Psoas muscle (tissue), 8 donors: ENCODE measurements around the gene ADAM11. TPM values are rescaled to one million over a fixed set of nuclear protein-coding genes. Genes with fewer than 3 reads are reported as not detected.

Source experiments
- ATAC-seq, 4 donors: fragments of 200-7000 bp; cut with Tn5 transposase; one replicate each; pipeline ENCODE4 v1.9.1; 2020; ENCODE audit warnings: moderate library complexity in 3 of 4, mild to moderate bottlenecking in 2 of 4
- DNase-seq, 2 donors: peaks; one replicate each; pipeline ENCODE4 v3.0.0-alpha.2; 2020
- H3K27ac ChIP-seq: fragments of 200-600 bp; one replicate; pipeline ENCODE4 v1.8.0; 2022
- H3K27me3 ChIP-seq, 3 donors: fragments of 200-600 bp in 1 of 3; one replicate each; pipeline versions ENCODE4 v1.6.1 to v1.8.0; 2013 to 2022; ENCODE audit warnings: low read length in 2 of 3, mild to moderate bottlenecking in 2 of 3, moderate library complexity in 1 of 3; ENCODE audit not compliant: insufficient read depth in 3 of 3
- H3K36me3 ChIP-seq, 2 donors: fragments of 200-600 bp in 1 of 2; one replicate each; pipeline versions ENCODE4 v1.6.1 to v1.8.0; 2013 to 2022; ENCODE audit warnings: low read depth in 1 of 2, mild to moderate bottlenecking in 1 of 2, moderate library complexity in 1 of 2; ENCODE audit not compliant: insufficient read depth in 1 of 2
- H3K4me1 ChIP-seq: fragments of 200-600 bp; one replicate; pipeline ENCODE4 v1.8.0; 2022
- H3K4me3 ChIP-seq: fragments of 200-600 bp; one replicate; pipeline ENCODE4 v1.8.0; 2022; ENCODE audit warnings: mild to moderate bottlenecking
- H3K9me3 ChIP-seq: fragments of 200-600 bp; one replicate; pipeline ENCODE4 v1.8.0; 2022
- WGBS, 3 donors: extraction: QIAGEN DNeasy Blood & Tissue Kit; methylation state at CpG; one replicate each; pipeline versions ENCODE4 v1.1.6 to v1.1.7; 2013; 5-methylcytosine and 5-hydroxymethylcytosine counted together
- intact Hi-C, 2 donors: fragments of 100-400 bp; cut with DNase I; formaldehyde crosslinking; loops; one replicate each; pipeline versions ENCODE4 v1.11.0 to v1.14.2; 2022
- polyA plus RNA-seq, 3 donors: library from polyadenylated mRNA; stranded (reverse); fragments of 200-250 nt; gene quantifications; one replicate each; pipeline ENCODE4 v1.2.3, GENCODE V29; 2013
- total RNA-seq, 4 donors: library from RNA; stranded (reverse); fragmentation: NEBNext Ultra II Directional in 2 of 4; extraction: Animal tissue kit (Norgen Biotek cat#: 25700) in 2 of 4; gene quantifications; one replicate each; pipeline versions ENCODE4 v1.2.1 to v1.2.4, GENCODE V29; 2021 to 2023
- TF ChIP-seq, protein P1 (sequence below): fragments of 200-600 bp; IDR thresholded peaks from one replicate; pipeline ENCODE4 v1.8.0; 2022; ENCODE audit warnings: antibody characterized with exemption
- donor health status: healthy with polysubstance abuse.
- donor health status: DM: no; HTN: no; CAD: no; lungs with moderate emphysema.
- donor health status: Bipolar disorder and iron deficiency.
- donor health status: healthy.
- donor health status: DM: yes; HTN: yes; CAD: no.
- donor health status: DM: no; HTN: no; CAD: no.
- donor health status: DM: no; HTN: no; CAD: no.
- donor health status: DM: yes; HTN: yes; CAD: no.

ADAM11 gene
- total and polyA plus RNA-seq, 7 donors, result 0.03 to 0.26 (median 0.15) TPM; not detected in 2

DNA sequence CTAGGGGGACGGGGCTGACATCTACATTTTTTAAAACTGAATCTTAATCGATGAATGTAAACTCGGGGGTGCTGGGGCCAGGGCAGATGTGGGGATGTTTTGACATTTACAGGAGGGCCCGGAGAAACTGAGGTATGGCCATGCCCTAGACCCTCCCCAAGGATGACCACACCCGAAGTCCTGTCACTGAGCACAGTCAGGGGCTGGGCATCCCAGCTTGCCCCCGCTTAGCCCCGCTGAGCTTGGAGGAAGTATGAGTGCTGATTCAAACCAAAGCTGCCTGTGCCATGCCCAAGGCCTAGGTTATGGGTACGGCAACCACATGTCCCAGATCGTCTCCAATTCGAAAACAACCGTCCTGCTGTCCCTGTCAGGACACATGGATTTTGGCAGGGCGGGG is 21.4 kb downstream of the ADAM11 start:
- Histone ChIP-seq H3K36me3 (no peaks in the 10 kb centered on the region), H3K27me3 (peaks cover 0 to 9% (median 0%) of the 10 kb centered on the region in 3 donors), H3K9me3 (no peaks in the 10 kb centered on the region), H3K4me3 (no peak overlapping the region), H3K4me1 (peaks cover 11% of the 10 kb centered on the region), H3K27ac (no peak overlapping the region)
- DNase-seq (no peak), ATAC-seq (no peak)
- 87 to 91% (median 88%) methylated on average over 12 of the region's 12 CpGs for WGBS, 3 donors
- intact Hi-C loops, result no loop called here
- TF ChIP-seq, protein P1, sequence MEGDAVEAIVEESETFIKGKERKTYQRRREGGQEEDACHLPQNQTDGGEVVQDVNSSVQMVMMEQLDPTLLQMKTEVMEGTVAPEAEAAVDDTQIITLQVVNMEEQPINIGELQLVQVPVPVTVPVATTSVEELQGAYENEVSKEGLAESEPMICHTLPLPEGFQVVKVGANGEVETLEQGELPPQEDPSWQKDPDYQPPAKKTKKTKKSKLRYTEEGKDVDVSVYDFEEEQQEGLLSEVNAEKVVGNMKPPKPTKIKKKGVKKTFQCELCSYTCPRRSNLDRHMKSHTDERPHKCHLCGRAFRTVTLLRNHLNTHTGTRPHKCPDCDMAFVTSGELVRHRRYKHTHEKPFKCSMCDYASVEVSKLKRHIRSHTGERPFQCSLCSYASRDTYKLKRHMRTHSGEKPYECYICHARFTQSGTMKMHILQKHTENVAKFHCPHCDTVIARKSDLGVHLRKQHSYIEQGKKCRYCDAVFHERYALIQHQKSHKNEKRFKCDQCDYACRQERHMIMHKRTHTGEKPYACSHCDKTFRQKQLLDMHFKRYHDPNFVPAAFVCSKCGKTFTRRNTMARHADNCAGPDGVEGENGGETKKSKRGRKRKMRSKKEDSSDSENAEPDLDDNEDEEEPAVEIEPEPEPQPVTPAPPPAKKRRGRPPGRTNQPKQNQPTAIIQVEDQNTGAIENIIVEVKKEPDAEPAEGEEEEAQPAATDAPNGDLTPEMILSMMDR, result no peak

DNA sequence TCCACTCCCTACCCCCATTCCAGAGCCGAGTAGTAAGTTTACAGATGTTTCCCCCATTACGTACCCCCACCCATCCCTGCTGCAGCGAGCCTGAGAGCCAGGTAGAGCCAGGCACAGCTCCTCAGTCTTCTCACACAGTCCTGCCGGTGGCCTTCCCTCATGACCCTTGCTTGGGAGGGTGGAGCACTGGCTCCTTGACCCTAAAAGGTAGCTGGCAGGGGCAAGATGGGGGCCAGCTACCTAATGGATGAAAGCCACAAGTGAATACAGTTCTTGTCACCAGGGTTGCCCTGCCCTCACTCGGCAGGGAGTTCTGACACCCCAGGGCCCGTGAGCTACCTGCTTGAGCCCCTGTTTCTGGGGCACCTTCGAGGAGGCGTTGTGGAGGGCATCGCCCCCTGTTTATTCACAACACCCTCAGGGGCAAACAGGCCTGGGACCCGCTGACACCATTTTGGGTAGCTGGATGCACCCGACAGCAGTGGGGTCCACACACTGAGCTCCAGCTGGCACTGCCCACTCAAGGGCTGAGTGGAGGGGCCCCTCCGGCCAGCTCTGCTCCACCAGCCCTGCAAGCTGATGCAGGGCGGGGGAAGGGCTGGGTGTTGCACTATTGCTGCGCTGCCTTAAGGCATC is 22.2 kb downstream of the ADAM11 start:
- ATAC-seq (no peak), DNase-seq (no peak)
- Histone ChIP-seq H3K36me3 (no peaks in the 10 kb centered on the region), H3K27me3 (peaks cover 0 to 9% (median 0%) of the 10 kb centered on the region in 3 donors), H3K27ac (no peak overlapping the region), H3K9me3 (no peaks in the 10 kb centered on the region), H3K4me3 (no peak overlapping the region), H3K4me1 (peaks cover 8% of the 10 kb centered on the region)
- TF ChIP-seq, protein P1, result no peak
- 83 to 91% (median 88%) methylated on average over 13 to 14 of the region's 14 CpGs for WGBS, 3 donors
- intact Hi-C loops, result no loop called here

DNA sequence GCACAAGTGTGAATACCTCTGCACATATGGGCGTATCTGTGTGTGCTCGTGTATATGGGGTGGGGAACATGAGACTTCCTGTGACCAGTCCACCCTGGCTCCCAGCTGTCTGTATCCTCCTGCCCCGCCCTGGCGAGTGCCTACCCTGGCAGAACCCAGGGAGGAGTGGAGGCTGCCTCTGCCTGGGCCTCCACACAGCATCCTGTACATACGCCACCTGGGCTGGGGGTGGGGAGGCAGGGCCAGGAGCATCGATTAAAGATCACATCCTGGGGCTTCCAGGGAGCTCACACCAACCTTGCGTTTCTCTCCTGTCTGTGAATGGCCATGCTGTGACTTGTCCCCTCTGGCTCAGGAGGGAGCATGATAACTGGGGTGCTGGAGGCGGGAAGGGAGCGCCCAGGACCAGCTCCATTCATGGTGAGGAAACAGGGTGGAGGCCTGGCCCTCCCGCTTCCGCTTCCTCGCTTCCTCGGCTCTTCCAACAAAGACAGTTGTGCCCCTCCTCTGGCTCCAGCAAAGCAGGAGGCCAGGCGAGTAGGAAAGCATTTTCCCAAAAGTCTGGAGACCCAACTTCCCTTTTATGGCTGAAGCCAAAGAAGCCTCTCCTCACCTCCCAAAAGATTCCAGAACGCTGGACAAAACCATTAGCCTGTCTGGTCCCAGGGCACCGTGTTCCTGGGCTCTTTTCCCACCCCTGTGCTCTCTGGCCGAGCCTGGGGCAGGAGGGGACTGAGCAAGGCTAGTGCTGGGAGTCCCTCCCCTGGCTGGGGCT is 22.9 kb downstream of the ADAM11 start:
- 55 to 62% (median 61%) methylated on average over 17 of the region's 17 CpGs for WGBS, 3 donors
- peaks cover 0 to 8% (median 0%) of the 10 kb centered on the region in 3 donors for H3K27me3 ChIP-seq
- H3K36me3 ChIP-seq, result no peaks in the 10 kb centered on the region
- intact Hi-C loops, result no loop called here
- H3K4me3 ChIP-seq, result no peak overlapping the region
- TF ChIP-seq, protein P1, result no peak
- ATAC-seq, result no peak
- no peak for DNase-seq
- peak overlapping the region; percentile 50 for H3K27ac ChIP-seq
- peaks cover 8% of the 10 kb centered on the region for H3K4me1 ChIP-seq
- no peaks in the 10 kb centered on the region for H3K9me3 ChIP-seq

DNA sequence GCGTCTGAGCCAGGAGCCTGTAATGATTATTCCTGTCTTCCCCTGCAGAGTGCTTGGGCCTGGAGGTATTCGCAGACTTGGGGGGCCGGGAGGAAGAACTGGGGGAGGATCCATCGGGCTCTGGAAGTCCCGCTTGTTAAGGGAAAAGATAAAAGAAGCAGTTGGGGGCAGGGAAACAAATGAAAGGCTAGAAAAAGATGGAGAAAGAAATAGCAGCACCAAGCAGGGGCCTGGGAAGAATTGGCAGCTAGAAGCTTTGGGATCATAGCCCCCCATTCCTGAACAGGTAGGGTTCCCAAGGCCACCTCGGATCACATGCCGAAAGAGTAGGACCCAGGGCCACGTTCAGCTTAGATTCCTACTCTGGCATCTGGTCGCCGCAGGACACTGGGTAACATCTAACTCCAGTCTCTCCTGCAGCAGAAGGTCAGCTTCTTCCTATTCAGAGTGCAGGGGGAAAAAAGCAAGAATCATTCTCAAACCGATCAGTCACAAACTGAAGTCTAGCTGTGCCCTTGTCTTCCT is 23.6 kb downstream of the ADAM11 start:
- DNase-seq, result no peak
- Histone ChIP-seq H3K27ac (no peak overlapping the region), H3K27me3 (peaks cover 0 to 2% (median 0%) of the 10 kb centered on the region in 3 donors), H3K4me1 (peaks cover 14% of the 10 kb centered on the region), H3K36me3 (no peaks in the 10 kb centered on the region), H3K9me3 (no peaks in the 10 kb centered on the region), H3K4me3 (no peak overlapping the region)
- WGBS, 3 donors, result 47 to 59% (median 54%) methylated on average over 11 of the region's 11 CpGs
- no peak for ATAC-seq
- intact Hi-C loops, result no loop called here
- TF ChIP-seq, protein P1, result no peak
